ENCODE measurements around the gene GMFB.

- no peak for TF ChIP-seq EZH2 (IDR thresholded peaks at IDR 0.05; ENCODE audit: low read depth, unreplicated experiment)
- no peak for TF ChIP-seq CTCF (conservative IDR thresholded peaks at IDR 0.05; ENCODE audit: low read depth in 2 of 2)
- no peak for TF ChIP-seq POLR2AphosphoS5 (IDR thresholded peaks at IDR 0.05; ENCODE audit: low read depth)
- no peak for TF ChIP-seq REST (IDR thresholded peaks at IDR 0.05; ENCODE audit: unreplicated experiment)
- TF ChIP-seq EZH2phosphoT487 (IDR thresholded peaks at IDR 0.05; ENCODE audit: unreplicated experiment), result no peak
- TF ChIP-seq CREB1 (CRISPR knock-in tag; IDR thresholded peaks at IDR 0.05; ENCODE audit: low read depth), result no peak
- TF ChIP-seq NANOG (IDR thresholded peaks at IDR 0.05; ENCODE audit: borderline replicate concordance), result no peak
- no peak for TF ChIP-seq ETS1 (IDR thresholded peaks at IDR 0.05)
These were observed 49.3 kb upstream of the GMFB start for GRCh38 chr14:54538055-54538454.

Measured in GM23338 (cell line).